Measurements from ENCODE around the gene CD300C.

DNA sequence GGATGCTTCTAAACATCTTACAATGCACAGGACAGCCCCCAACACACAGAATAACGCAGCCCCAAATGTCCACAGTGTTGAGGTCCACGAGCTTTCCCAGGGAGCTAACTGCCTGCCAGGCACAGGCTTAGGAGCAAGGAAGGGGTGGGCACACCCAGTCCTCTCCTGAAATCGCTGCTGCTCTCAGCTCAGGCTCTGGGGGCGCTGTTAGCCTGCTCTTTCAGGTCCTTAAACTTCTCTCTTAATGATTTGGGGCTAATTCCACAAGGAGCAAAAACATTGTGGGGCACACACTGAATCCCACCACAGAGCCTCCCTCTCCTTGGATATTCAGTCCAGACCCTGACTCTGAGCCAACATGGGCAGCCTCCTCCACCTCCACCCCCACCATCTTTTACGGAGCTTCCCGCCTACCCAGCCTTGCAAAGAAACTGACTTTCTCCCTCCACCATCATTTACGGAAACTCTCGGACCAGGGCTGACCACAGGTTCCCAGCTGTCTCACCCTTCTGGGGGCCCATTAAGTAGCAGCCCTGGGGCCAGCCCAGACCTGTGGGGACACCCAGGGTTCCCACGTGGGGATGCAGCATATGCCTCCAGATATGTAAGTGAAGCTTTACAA, 20.3 kb upstream of the CD300C start:
- TF ChIP-seq, protein P1, sequence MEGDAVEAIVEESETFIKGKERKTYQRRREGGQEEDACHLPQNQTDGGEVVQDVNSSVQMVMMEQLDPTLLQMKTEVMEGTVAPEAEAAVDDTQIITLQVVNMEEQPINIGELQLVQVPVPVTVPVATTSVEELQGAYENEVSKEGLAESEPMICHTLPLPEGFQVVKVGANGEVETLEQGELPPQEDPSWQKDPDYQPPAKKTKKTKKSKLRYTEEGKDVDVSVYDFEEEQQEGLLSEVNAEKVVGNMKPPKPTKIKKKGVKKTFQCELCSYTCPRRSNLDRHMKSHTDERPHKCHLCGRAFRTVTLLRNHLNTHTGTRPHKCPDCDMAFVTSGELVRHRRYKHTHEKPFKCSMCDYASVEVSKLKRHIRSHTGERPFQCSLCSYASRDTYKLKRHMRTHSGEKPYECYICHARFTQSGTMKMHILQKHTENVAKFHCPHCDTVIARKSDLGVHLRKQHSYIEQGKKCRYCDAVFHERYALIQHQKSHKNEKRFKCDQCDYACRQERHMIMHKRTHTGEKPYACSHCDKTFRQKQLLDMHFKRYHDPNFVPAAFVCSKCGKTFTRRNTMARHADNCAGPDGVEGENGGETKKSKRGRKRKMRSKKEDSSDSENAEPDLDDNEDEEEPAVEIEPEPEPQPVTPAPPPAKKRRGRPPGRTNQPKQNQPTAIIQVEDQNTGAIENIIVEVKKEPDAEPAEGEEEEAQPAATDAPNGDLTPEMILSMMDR (IDR thresholded peaks at IDR 0.05), result peak in 2 of 3 experiments; percentile 17 to 33
- TF ChIP-seq POLR2A (IDR thresholded peaks at IDR 0.05), result no peak

All from vagina (tissue), 2 donors.